IMR-90 (cell line): Measurements from ENCODE around the gene ZNF528. TPM values are rescaled to one million over a fixed set of nuclear protein-coding genes. Genes with fewer than 3 reads are reported as not detected.

Experiments used
- ATAC-seq: fragments of 200-7000 bp; cut with Tn5 transposase; 2 replicates; pipeline ENCODE4 v1.9.1; 2020; ENCODE audit warnings: low read depth, mild to moderate bottlenecking, moderate library complexity
- BruUV-seq: library from RNA; stranded (reverse); fragments of 400-500 nt; replicated peaks from 2 replicates; lab custom pipeline; 2021; lab: Mats Ljungman, UMichigan
- CTCF ChIA-PET: fragments of 300-600 bp; formaldehyde crosslinking; extraction: SDS; loops from one replicate; lab custom pipeline; 2021; ENCODE audit warnings: antibody characterized with exemption; lab: Yijun Ruan, JAX
- POLR2A ChIA-PET: fragments of 300-600 bp; sonication (Branson Sonifier 250); formaldehyde crosslinking; loops from one replicate; lab custom pipeline; 2022; ENCODE audit warnings: antibody characterized with exemption; ENCODE audit not compliant: unreplicated experiment; lab: Charles Lee
- DNase-seq: peaks from one replicate; pipeline ENCODE4 v3.0.0; 2013
- H2AFZ ChIP-seq: replicated peaks from 2 replicates; pipeline ENCODE3; 2013; ENCODE audit warnings: low read length, mild to moderate bottlenecking; ENCODE audit not compliant: poor library complexity
- H2AK5ac ChIP-seq: 2 replicates; pipeline ENCODE4 v1.6.1; 2013; ENCODE audit warnings: low read depth, low read length, inconsistent platforms
- H2AK9ac ChIP-seq: replicated peaks from 2 replicates; pipeline ENCODE3; 2013; ENCODE audit warnings: mild to moderate bottlenecking, low read depth, low read length, moderate library complexity; ENCODE audit not compliant: poor library complexity
- H2BK120ac ChIP-seq: 2 replicates; pipeline ENCODE4 v1.6.1; 2013; ENCODE audit warnings: low read depth, low read length, inconsistent platforms
- H2BK15ac ChIP-seq: 3 replicates; pipeline ENCODE4 v1.6.1; 2013; ENCODE audit warnings: low read depth, low read length, inconsistent platforms
- H2BK20ac ChIP-seq: 2 replicates; pipeline ENCODE4 v1.6.1; 2013; ENCODE audit warnings: low read depth, mild to moderate bottlenecking, inconsistent platforms, low read length, moderate library complexity
- H2BK5ac ChIP-seq: 2 replicates; pipeline ENCODE4 v1.6.1; 2013; ENCODE audit warnings: mild to moderate bottlenecking, low read depth, low read length, inconsistent platforms; ENCODE audit not compliant: poor library complexity, severe bottlenecking
- H3K14ac ChIP-seq: replicated peaks from 2 replicates; pipeline ENCODE4 v1.6.1; 2013; ENCODE audit warnings: low read depth, low read length, inconsistent platforms
- H3K18ac ChIP-seq: 2 replicates; pipeline ENCODE4 v1.6.1; 2013; ENCODE audit warnings: low read depth, low read length, control low read depth
- H3K23ac ChIP-seq: 2 replicates; pipeline ENCODE4 v1.6.1; 2013; ENCODE audit warnings: low read depth, low read length, inconsistent platforms
- H3K27ac ChIP-seq: 2 replicates; pipeline ENCODE4 v1.5.1; 2013; ENCODE audit warnings: mild to moderate bottlenecking, control low read depth, low read length; ENCODE audit not compliant: insufficient read depth
- H3K27me3 ChIP-seq: 2 replicates; pipeline ENCODE4 v1.6.1; 2013; ENCODE audit warnings: low read length; ENCODE audit not compliant: control insufficient read depth, insufficient read depth
- H3K36me3 ChIP-seq: 2 replicates; pipeline ENCODE4 v1.6.1; 2013; ENCODE audit warnings: low read length, mixed read lengths; ENCODE audit not compliant: control insufficient read depth, insufficient read depth
- H3K4ac ChIP-seq: 2 replicates; pipeline ENCODE4 v1.6.1; 2013; ENCODE audit warnings: low read depth, low read length, inconsistent platforms
- H3K4me1 ChIP-seq: 2 replicates; pipeline ENCODE4 v1.6.1; 2013; ENCODE audit warnings: low read length, mixed read lengths; ENCODE audit not compliant: control insufficient read depth, insufficient read depth
- H3K4me2 ChIP-seq: 2 replicates; pipeline ENCODE4 v1.6.1; 2013; ENCODE audit warnings: low read depth, mild to moderate bottlenecking, control low read depth, low read length, moderate library complexity
- H3K4me3 ChIP-seq: 2 replicates; pipeline ENCODE4 v1.5.1; 2013; ENCODE audit warnings: low read depth, mild to moderate bottlenecking, control low read depth, low read length, moderate library complexity; ENCODE audit not compliant: insufficient read depth
- H3K56ac ChIP-seq: 2 replicates; pipeline ENCODE4 v1.6.1; 2013; ENCODE audit warnings: low read length, inconsistent platforms; ENCODE audit not compliant: insufficient read depth; ENCODE audit errors: extremely low read depth
- H3K79me1 ChIP-seq, 2 experiments: 2 replicates each; pipeline ENCODE4 v1.6.1; 2013; ENCODE audit warnings: low read length in 2 of 2, inconsistent platforms in 1 of 2, low read depth in 1 of 2
- H3K9ac ChIP-seq: 2 replicates; pipeline ENCODE4 v1.6.1; 2013; ENCODE audit warnings: low read depth, low read length, control low read depth
- H3K9me1 ChIP-seq: 2 replicates; pipeline ENCODE4 v1.6.1; 2013; ENCODE audit warnings: low read length, inconsistent platforms; ENCODE audit not compliant: insufficient read depth
- H3K9me3 ChIP-seq: 2 replicates; pipeline ENCODE4 v1.6.1; 2013; ENCODE audit warnings: low read length; ENCODE audit not compliant: control insufficient read depth, insufficient read depth
- H4K20me1 ChIP-seq: 2 replicates; pipeline ENCODE4 v1.6.1; 2013; ENCODE audit warnings: low read length, inconsistent platforms; ENCODE audit not compliant: insufficient read depth
- H4K5ac ChIP-seq: 2 replicates; pipeline ENCODE4 v1.6.1; 2013; ENCODE audit warnings: mild to moderate bottlenecking, low read depth, low read length, control low read depth
- H4K8ac ChIP-seq, 2 experiments: 2 replicates each; pipeline ENCODE4 v1.6.1; 2013; ENCODE audit warnings: low read depth in 2 of 2, low read length in 2 of 2, control low read depth in 1 of 2, inconsistent platforms in 1 of 2
- H4K91ac ChIP-seq: 2 replicates; pipeline ENCODE4 v1.6.1; 2013; ENCODE audit warnings: low read depth, low read length, inconsistent platforms; ENCODE audit not compliant: insufficient read depth
- MAZ ChIP-seq: IDR thresholded peaks from 2 replicates; pipeline ENCODE4 v1.6.1; 2012; ENCODE audit warnings: low read depth, mild to moderate bottlenecking, low read length, improper control_type of control experiment, moderate library complexity, borderline replicate concordance
- POLR2A ChIP-seq: IDR thresholded peaks from 2 replicates; pipeline ENCODE4 v1.6.1; 2012; ENCODE audit warnings: mild to moderate bottlenecking, low read depth, low read length
- WGBS, 2 experiments: methylation state at CpG; one replicate each; pipeline versions ENCODE4 v1.1.5 to v1.1.7; 2013; ENCODE audit warnings: missing lambda C conversion rate in 2 of 2; ENCODE audit not compliant: insufficient read length in 1 of 2; ENCODE audit errors: extremely low coverage in 2 of 2; 5-methylcytosine and 5-hydroxymethylcytosine counted together
- dilution Hi-C: fragments of 300-500 bp; cut with HindIII; formaldehyde crosslinking; loops from one replicate; pipeline ENCODE4 v1.14.3; 2018; ENCODE audit warnings: low sequenced_read_pairs; ENCODE audit not compliant: unreplicated experiment
- in situ Hi-C: fragments of 300-500 bp; cut with MboI; formaldehyde crosslinking; loops from 3 replicates; pipeline ENCODE4 v1.14.3; 2019; ENCODE audit warnings: low sequenced_read_pairs, inconsistent platforms, mixed read lengths
- intact Hi-C: fragments of 100-400 bp; cut with micrococcal nuclease; formaldehyde crosslinking; loops from 2 replicates; pipeline ENCODE4 v1.10.0; 2022
- polyA plus RNA-seq, 3 experiments: library from polyadenylated mRNA; depleted of rRNA; stranded (reverse); fragments of >200 nt; gene quantifications; 2 replicates each; pipeline ENCODE4 v1.2.3, GENCODE V29; 2012; ENCODE audit warnings: low replicate concordance in 1 of 3
- total RNA-seq: library from RNA; depleted of rRNA; stranded (reverse); fragments of >200 nt; gene quantifications from 2 replicates; pipeline ENCODE4 v1.2.3, GENCODE V29; 2012
- TF ChIP-seq, protein P1 (sequence below): fragments of 150-350 bp; IDR thresholded peaks from 2 replicates; pipeline ENCODE4 v1.6.1; 2017; ENCODE audit warnings: mild to moderate bottlenecking, antibody characterized with exemption, low read length, low read depth

The ZNF528 gene
- total and polyA plus RNA-seq, 2 of the 4 experiments (the other 2 are of a cell fraction), result 14.3 TPM

DNA sequence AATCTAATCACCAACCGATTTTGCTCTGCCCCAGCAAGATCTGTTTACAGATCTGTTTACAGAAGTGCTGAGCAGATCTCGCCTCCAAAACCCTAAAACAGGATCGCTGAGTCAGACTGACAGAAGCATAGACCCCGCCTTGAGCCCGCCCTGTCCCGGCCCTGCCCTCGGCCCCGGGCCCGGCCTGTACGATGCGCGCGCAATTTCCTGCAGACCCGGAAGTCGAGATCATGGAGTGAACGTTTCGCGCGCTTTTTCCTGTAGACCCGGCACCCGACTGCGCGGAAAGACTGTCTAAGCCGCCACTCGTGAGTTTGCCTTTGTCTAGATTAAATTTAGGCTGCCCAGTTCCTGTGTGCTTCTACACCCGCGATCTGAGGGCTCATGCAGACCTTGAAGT is 31.3 kb downstream of the ZNF528 start, which contains the start of gene ZNF534:
Gene ZNF534 (plus strand): TSS at position 212 of the 400 bp plus-strand sequence. CDS start 2,327 bp downstream, outside the sequence.
- WGBS, 2 experiments, result 65% methylated on average over 24 of the region's 27 CpGs; no CpG with 5 or more reads in 1 of the 2 experiments
- H3K14ac ChIP-seq, result no peak within 1 kb of the TSS
- no peak within 1 kb of the TSS for H2BK15ac ChIP-seq
- intact Hi-C loops, result no loop called here
- ATAC-seq (no peak), DNase-seq (no peak)
- TF ChIP-seq POLR2A (no peak), MAZ (no peak)
- TF ChIP-seq, protein P1, sequence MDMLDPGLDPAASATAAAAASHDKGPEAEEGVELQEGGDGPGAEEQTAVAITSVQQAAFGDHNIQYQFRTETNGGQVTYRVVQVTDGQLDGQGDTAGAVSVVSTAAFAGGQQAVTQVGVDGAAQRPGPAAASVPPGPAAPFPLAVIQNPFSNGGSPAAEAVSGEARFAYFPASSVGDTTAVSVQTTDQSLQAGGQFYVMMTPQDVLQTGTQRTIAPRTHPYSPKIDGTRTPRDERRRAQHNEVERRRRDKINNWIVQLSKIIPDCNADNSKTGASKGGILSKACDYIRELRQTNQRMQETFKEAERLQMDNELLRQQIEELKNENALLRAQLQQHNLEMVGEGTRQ, result no peak
- no TSS peak for BruUV-seq
- no peak within 1 kb of the TSS for H3K18ac ChIP-seq
- no peak within 1 kb of the TSS for H3K4ac ChIP-seq
- H3K4me2 ChIP-seq, result no peak within 1 kb of the TSS
- H2BK20ac ChIP-seq, result no peak within 1 kb of the TSS
- H2AK5ac ChIP-seq, result no peak within 1 kb of the TSS
- no peak within 1 kb of the TSS for H3K4me3 ChIP-seq
- CTCF ChIA-PET, result no interaction called here
- in situ Hi-C loops, result no loop called here
- H3K9ac ChIP-seq, result no peak within 1 kb of the TSS
- H2AFZ ChIP-seq, result no peak within 1 kb of the TSS
- no peak within 1 kb of the TSS for H3K27ac ChIP-seq
- no peak within 1 kb of the TSS for H2BK5ac ChIP-seq
- H3K4me1 ChIP-seq, result no peaks in the 10 kb centered on the region
- no peaks in the 10 kb centered on the region for H3K79me1 ChIP-seq
- no peak within 1 kb of the TSS for H2BK120ac ChIP-seq
- POLR2A ChIA-PET, result no interaction called here
- no peak within 1 kb of the TSS for H3K23ac ChIP-seq
- dilution Hi-C loops, result no loop called here
- no peak within 1 kb of the TSS for H3K56ac ChIP-seq
- no peak within 1 kb of the TSS for H4K91ac ChIP-seq
- no peak within 1 kb of the TSS for H2AK9ac ChIP-seq
- H4K20me1 ChIP-seq, result no peaks in the 10 kb centered on the region
- no peak within 1 kb of the TSS for H4K5ac ChIP-seq
- H3K9me3 ChIP-seq, result peaks cover 29% of the 10 kb centered on the region
- no peaks in the 10 kb centered on the region for H3K9me1 ChIP-seq
- no peaks in the 10 kb centered on the region for H3K27me3 ChIP-seq
- H4K8ac ChIP-seq, result no peak within 1 kb of the TSS
- no peaks in the 10 kb centered on the region for H3K36me3 ChIP-seq
